GM21447 (cell line): ENCODE measurements around the gene THEMIS.

Experiments
- ATAC-seq: cut with Tn5 transposase; IDR thresholded peaks from one replicate; pipeline ENCODE4 v1.9.1; 2021; ENCODE audit not compliant: unreplicated experiment

Gene THEMIS

GRCh38 chr6:127865108-127865507 is 35.8 kb downstream of the THEMIS start:
- no peak for ATAC-seq

GRCh38 chr6:127864701-127865100 is 36.2 kb downstream of the THEMIS start:
- ATAC-seq: no peak

GRCh38 chr6:127860723-127861122 is 40.1 kb downstream of the THEMIS start:
- ATAC-seq: no peak

- ATAC-seq: no peak
These were observed 40.9 kb downstream of the THEMIS start for GRCh38 chr6:127859956-127860355.

- ATAC-seq: no peak
These were observed 42.0 kb downstream of the THEMIS start for GRCh38 chr6:127858727-127859391.

GRCh38 chr6:127857051-127857637 is 43.7 kb downstream of the THEMIS start:
- no peak for ATAC-seq

GRCh38 chr6:127855542-127856159 is 45.2 kb downstream of the THEMIS start:
- no peak for ATAC-seq

GRCh38 chr6:127854009-127854408 is 46.8 kb downstream of the THEMIS start:
- ATAC-seq: no peak

- no peak for ATAC-seq
These were observed 49.7 kb downstream of the THEMIS start for GRCh38 chr6:127851197-127851596.

- no peak for ATAC-seq
These were observed 55.6 kb downstream of the THEMIS start for GRCh38 chr6:127845242-127845641.

GRCh38 chr6:127844529-127844928 is 56.3 kb downstream of the THEMIS start:
- no peak for ATAC-seq

- ATAC-seq: no peak
These were observed 57.3 kb downstream of the THEMIS start for GRCh38 chr6:127843582-127843981.

- no peak for ATAC-seq
These were observed 58.3 kb downstream of the THEMIS start for GRCh38 chr6:127842562-127842961.

GRCh38 chr6:127841811-127842210 is 59.0 kb downstream of the THEMIS start:
- no peak for ATAC-seq

- no peak for ATAC-seq
These were observed 66.7 kb downstream of the THEMIS start for GRCh38 chr6:127834136-127834535.

- no peak for ATAC-seq
These were observed 67.5 kb downstream of the THEMIS start for GRCh38 chr6:127833336-127833735.

- no peak for ATAC-seq
These were observed 68.5 kb downstream of the THEMIS start for GRCh38 chr6:127832381-127832780.

GRCh38 chr6:127824061-127824460 is 76.8 kb downstream of the THEMIS start:
- ATAC-seq: no peak

- ATAC-seq: no peak
These were observed 79.4 kb downstream of the THEMIS start for GRCh38 chr6:127821431-127821830.

GRCh38 chr6:127818149-127818548 is 82.7 kb downstream of the THEMIS start:
- no peak for ATAC-seq

GRCh38 chr6:127816643-127817042 is 84.2 kb downstream of the THEMIS start:
- ATAC-seq: no peak

GRCh38 chr6:127813699-127814027 is 87.2 kb downstream of the THEMIS start:
- no peak for ATAC-seq
